GM12892 (cell line): ENCODE results near the gene VIPAS39.

ENCODE experiments used
- POLR2A ChIP-seq: IDR thresholded peaks from 2 replicates; pipeline ENCODE4 v1.6.1; 2011; ENCODE audit warnings: low read depth, low read length, control low read depth
- POLR2AphosphoS5 ChIP-seq: IDR thresholded peaks from 2 replicates; pipeline ENCODE4 v1.6.1; 2011; ENCODE audit warnings: low read depth, low read length, control low read depth

DNA sequence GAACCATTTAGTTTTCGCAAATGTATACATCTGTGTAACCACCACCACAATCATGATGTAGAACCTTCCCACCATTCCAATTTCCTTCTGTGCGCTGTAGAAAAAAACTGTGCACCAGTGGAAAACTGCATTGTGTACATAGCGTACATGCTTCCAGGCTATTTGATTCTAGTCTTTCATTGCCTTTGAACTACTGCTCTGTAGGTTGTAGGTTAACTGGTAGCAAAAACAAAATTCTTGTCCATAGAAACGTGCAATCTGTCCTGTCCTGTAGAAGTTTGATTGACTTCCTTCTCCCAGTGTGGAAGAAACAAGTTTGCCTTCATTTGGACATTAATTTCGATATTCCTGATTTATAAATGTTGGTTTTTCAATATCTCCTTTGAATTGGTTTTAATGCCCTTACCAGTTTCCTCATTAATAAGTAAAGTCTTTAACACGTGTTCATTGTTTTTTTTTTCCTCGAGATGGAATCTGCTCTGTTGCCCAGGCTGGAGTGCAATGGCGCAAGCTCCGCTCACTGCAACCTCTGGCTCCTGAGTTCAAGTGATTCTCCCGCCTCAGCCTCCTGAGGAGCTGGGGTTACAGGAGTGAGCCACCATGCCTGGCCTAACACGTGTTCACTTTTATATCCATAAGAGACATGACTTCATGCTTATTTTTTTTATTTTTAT lies 44.8 kb upstream of the VIPAS39 start:
- TF ChIP-seq POLR2A, result no peak
- TF ChIP-seq POLR2AphosphoS5, result no peak
